Mucosa of gallbladder (tissue), 1 donor: Measurements from ENCODE around the gene SYT1. TPM values are rescaled to one million over a fixed set of nuclear protein-coding genes. Genes with fewer than 3 reads are reported as not detected.

Experiments
- DNase-seq: peaks from one replicate; pipeline ENCODE4 v3.0.0-alpha.2; 2020; ENCODE audit warnings: low spot score
- total RNA-seq: library from RNA; stranded (reverse); gene quantifications from one replicate; pipeline ENCODE4 v1.2.1, GENCODE V29; 2021
- donor health status: DM: no; HTN: no; CAD: no.

SYT1 gene
- total RNA-seq, 1 donor from 2014 or later, result 6.5 TPM

GRCh38 chr12:78891646-78892353 lies 27.2 kb downstream of the SYT1 start:
- no peak for DNase-seq

GRCh38 chr12:78898416-78898815 lies 33.8 kb downstream of the SYT1 start:
- peak; percentile 11 for DNase-seq

GRCh38 chr12:78914859-78915331 lies 50.3 kb downstream of the SYT1 start:
- no peak for DNase-seq

GRCh38 chr12:78916845-78917480 lies 52.4 kb downstream of the SYT1 start:
- DNase-seq, result no peak

- no peak for DNase-seq
These were observed 52.9 kb downstream of the SYT1 start for GRCh38 chr12:78917513-78917912.

GRCh38 chr12:78918268-78918667 lies 53.7 kb downstream of the SYT1 start:
- no peak for DNase-seq

- no peak for DNase-seq
These were observed 63.9 kb downstream of the SYT1 start for GRCh38 chr12:78928200-78929074.

GRCh38 chr12:78929075-78929418 lies 64.5 kb downstream of the SYT1 start:
- DNase-seq, result no peak

GRCh38 chr12:78931466-78931990 lies 67.0 kb downstream of the SYT1 start:
- DNase-seq, result no peak

GRCh38 chr12:78933014-78933413 lies 68.4 kb downstream of the SYT1 start:
- no peak for DNase-seq

- no peak for DNase-seq
These were observed 73.9 kb downstream of the SYT1 start for GRCh38 chr12:78938341-78939084.

- DNase-seq, result no peak
These were observed 85.0 kb downstream of the SYT1 start for GRCh38 chr12:78949532-78949931.

- DNase-seq, result no peak
These were observed 87.4 kb downstream of the SYT1 start for GRCh38 chr12:78951803-78952551.

- DNase-seq, result no peak
These were observed 88.0 kb downstream of the SYT1 start for GRCh38 chr12:78952552-78952929.

GRCh38 chr12:78958941-78959340 lies 94.4 kb downstream of the SYT1 start:
- DNase-seq, result no peak

- DNase-seq, result no peak
These were observed 95.0 kb downstream of the SYT1 start for GRCh38 chr12:78959556-78959955.

- DNase-seq, result no peak
These were observed 96.6 kb downstream of the SYT1 start for GRCh38 chr12:78961171-78961570.

- no peak for DNase-seq
These were observed 99.1 kb downstream of the SYT1 start for GRCh38 chr12:78963439-78964227.

GRCh38 chr12:78964521-78964920 lies 99.9 kb downstream of the SYT1 start:
- no peak for DNase-seq

GRCh38 chr12:78966062-78966461 lies 101.5 kb downstream of the SYT1 start:
- no peak for DNase-seq
